GM23338 (cell line): ENCODE data around the gene RPL13. TPM values are rescaled to one million over a fixed set of nuclear protein-coding genes. Genes with fewer than 3 reads are reported as not detected.

Source experiments
- ATAC-seq: fragments of 200-7000 bp; cut with Tn5 transposase; 3 replicates; pipeline ENCODE4 v1.9.1; 2020
- DNase-seq: peaks from one replicate; pipeline ENCODE4 v3.0.0-alpha.2; 2015; ENCODE audit warnings: low spot score
- H2AFZ ChIP-seq: fragments of 200-600 bp; sonication (generic); 2 replicates; pipeline ENCODE4 v1.8.0; 2016; ENCODE audit warnings: antibody characterized with exemption, mild to moderate bottlenecking, moderate library complexity
- H3F3A ChIP-seq: fragments of 200-600 bp; sonication (generic); replicated peaks from 2 replicates; pipeline ENCODE4 v1.8.0; 2017; ENCODE audit warnings: antibody characterized with exemption, mixed run types, low read depth
- H3K27ac ChIP-seq: fragments of 200-600 bp; sonication (generic); 2 replicates; pipeline ENCODE4 v1.6.1; 2016; ENCODE audit warnings: low read depth
- H3K27me3 ChIP-seq: fragments of 200-600 bp; sonication (generic); 2 replicates; pipeline ENCODE4 v1.8.0; 2016; ENCODE audit warnings: mild to moderate bottlenecking, mixed run types, moderate library complexity; ENCODE audit not compliant: insufficient read depth
- H3K36me3 ChIP-seq: fragments of 200-600 bp; sonication (generic); 2 replicates; pipeline ENCODE4 v1.8.0; 2016; ENCODE audit warnings: mild to moderate bottlenecking; ENCODE audit not compliant: insufficient read depth
- H3K4me1 ChIP-seq: fragments of 200-600 bp; sonication (generic); 2 replicates; pipeline ENCODE4 v1.8.0; 2016; ENCODE audit warnings: mild to moderate bottlenecking, moderate library complexity; ENCODE audit not compliant: insufficient read depth
- H3K4me2 ChIP-seq: fragments of 200-600 bp; sonication (generic); 2 replicates; pipeline ENCODE4 v1.7.1; 2017; ENCODE audit warnings: mixed run types
- H3K4me3 ChIP-seq: fragments of 200-600 bp; sonication (generic); 2 replicates; pipeline ENCODE4 v1.6.1; 2016; ENCODE audit warnings: mixed run types
- H3K79me2 ChIP-seq: fragments of 200-600 bp; sonication (generic); replicated peaks from 2 replicates; pipeline ENCODE4 v1.8.0; 2017; ENCODE audit warnings: mild to moderate bottlenecking; ENCODE audit not compliant: insufficient read depth
- H3K9me2 ChIP-seq: fragments of 200-600 bp; sonication (generic); 2 replicates; pipeline ENCODE4 v1.8.0; 2017; ENCODE audit not compliant: insufficient read depth
- H4K20me1 ChIP-seq: fragments of 200-600 bp; sonication (generic); replicated peaks from 2 replicates; pipeline ENCODE4 v1.8.0; 2017; ENCODE audit warnings: mild to moderate bottlenecking; ENCODE audit not compliant: insufficient read depth
- H3K27ac Mint-ChIP-seq: 2 replicates; pipeline ENCODE4 v1.8.0; 2020; ENCODE audit warnings: inconsistent platforms, mild to moderate bottlenecking, moderate library complexity, mixed read lengths
- H3K27me3 Mint-ChIP-seq: 3 replicates; pipeline ENCODE4 v1.8.0; 2022; ENCODE audit warnings: low read depth, mild to moderate bottlenecking, moderate library complexity, mixed read lengths, inconsistent platforms; ENCODE audit not compliant: insufficient read depth, poor library complexity
- H3K36me3 Mint-ChIP-seq: 3 replicates; pipeline ENCODE4 v1.8.0; 2021; ENCODE audit warnings: low read depth, mild to moderate bottlenecking, inconsistent platforms, moderate library complexity, mixed read lengths
- H3K4me1 Mint-ChIP-seq: 3 replicates; pipeline ENCODE4 v1.8.0; 2020; ENCODE audit warnings: mild to moderate bottlenecking, inconsistent platforms, mixed read lengths
- H3K4me3 Mint-ChIP-seq: 3 replicates; pipeline ENCODE4 v1.8.0; 2021; ENCODE audit warnings: moderate library complexity, mild to moderate bottlenecking, inconsistent platforms, mixed read lengths
- H3K9me3 Mint-ChIP-seq: 3 replicates; pipeline ENCODE4 v1.8.0; 2020; ENCODE audit warnings: moderate library complexity, mild to moderate bottlenecking, inconsistent platforms, mixed read lengths
- EZH2 ChIP-seq: fragments of 200-600 bp; sonication (generic); IDR thresholded peaks from one replicate; pipeline ENCODE4 v1.8.0; 2017; ENCODE audit warnings: antibody characterized with exemption, mild to moderate bottlenecking, low read depth; ENCODE audit not compliant: unreplicated experiment
- ZNF114 ChIP-seq: fragments of 250-450 bp; sonication (Bioruptor Pico); IDR thresholded peaks from 2 replicates; pipeline ENCODE4 v1.5.0; 2020; ENCODE audit warnings: mild to moderate bottlenecking, moderate library complexity
- polyA plus RNA-seq: library from polyadenylated mRNA; unstranded; fragments of >200 nt; fragmentation: Nextera tagmentation; extraction: Ambion mirVana; gene quantifications from 2 replicates; pipeline ENCODE4 v1.2.1, GENCODE V29; 2016
- total RNA-seq: library from RNA; depleted of rRNA; stranded (reverse); fragments of >200 nt; shearing (Covaris generic); gene quantifications from 2 replicates; pipeline ENCODE4 v1.2.3, GENCODE V29; 2014
- TF ChIP-seq, protein P1 (sequence below): IDR thresholded peaks from one replicate; pipeline ENCODE4 v1.6.1; 2018; ENCODE audit warnings: antibody characterized with exemption; ENCODE audit not compliant: unreplicated experiment

Gene RPL13
- total and polyA plus RNA-seq, 2 experiments from 2014 or later = 3,489 to 3,617 TPM

DNA sequence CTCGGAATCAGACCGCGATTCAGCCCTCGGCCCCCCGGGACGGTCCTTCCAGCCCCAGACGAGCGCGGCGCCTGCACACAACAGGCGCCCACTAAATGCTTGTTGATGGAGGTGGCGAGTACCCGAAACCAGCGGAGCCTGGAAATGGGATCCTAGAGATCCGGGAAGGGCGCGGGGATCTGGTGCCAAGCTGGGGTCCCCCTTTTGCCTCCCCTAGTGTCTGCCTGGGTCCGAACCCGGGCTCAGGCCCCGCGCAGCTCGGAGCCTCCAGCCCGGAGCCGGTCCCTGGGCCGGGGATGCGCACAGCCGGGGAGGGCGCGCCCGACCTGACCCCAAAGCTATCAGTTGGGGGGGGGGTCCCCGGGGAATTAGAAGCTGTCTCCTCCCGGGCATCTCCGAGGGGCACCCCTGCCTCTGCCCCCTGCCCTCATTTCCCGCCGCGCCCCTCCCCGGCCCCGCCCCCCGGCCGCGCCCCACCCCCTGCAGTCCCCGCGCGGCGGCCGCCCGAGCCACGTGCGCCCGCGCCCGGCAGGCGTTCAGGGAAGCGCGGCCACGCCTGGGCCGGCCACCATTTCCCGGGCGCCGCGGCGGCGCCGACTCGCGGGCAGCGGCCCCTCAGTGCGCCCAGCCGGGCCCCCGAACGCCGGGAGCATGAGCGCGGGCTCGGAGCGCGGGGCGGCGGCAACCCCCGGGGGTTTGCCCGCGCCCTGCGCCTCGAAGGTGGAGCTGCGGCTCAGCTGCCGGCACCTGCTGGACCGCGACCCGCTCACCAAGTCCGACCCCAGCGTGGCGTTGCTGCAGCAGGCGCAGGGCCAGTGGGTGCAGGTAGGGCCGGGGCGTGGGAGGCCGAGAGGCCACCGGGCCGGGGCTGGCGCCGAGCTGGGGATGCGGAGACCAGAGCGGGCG lies 15.0 kb downstream of the RPL13 start, which contains the start of gene CPNE7:
Gene CPNE7, plus strand, starts transcription at position 512 of the 906 bp plus-strand sequence. Its CDS starts 140 bp downstream, at position 652.
- ATAC-seq = peak; percentile 18
- Histone ChIP-seq H2AFZ (peak within 1 kb of the TSS; percentile 93), H3F3A (peaks cover 3% of the 10 kb centered on the region; the same call in 1 of the 2 replicates), H3K4me1 (peaks cover 5% of the 10 kb centered on the region; the same call in 1 of the 2 replicates), H3K9me2 (no peaks in the 10 kb centered on the region), H3K27me3 (peaks cover 24% of the 10 kb centered on the region), H3K27ac (no peak within 1 kb of the TSS), H3K4me3 (peak within 1 kb of the TSS; percentile 78), H4K20me1 (no peaks in the 10 kb centered on the region), H3K79me2 (no peaks in the 10 kb centered on the region), H3K36me3 (no peaks in the 10 kb centered on the region), H3K4me2 (peak within 1 kb of the TSS; percentile 91)
- peaks cover 21% of the 10 kb centered on the region for H3K27me3 Mint-ChIP-seq
- peak within 1 kb of the TSS; percentile 75 for H3K4me3 Mint-ChIP-seq
- no peak within 1 kb of the TSS for H3K27ac Mint-ChIP-seq
- H3K9me3 Mint-ChIP-seq = no peaks in the 10 kb centered on the region
- peaks cover 8% of the 10 kb centered on the region for H3K36me3 Mint-ChIP-seq
- H3K4me1 Mint-ChIP-seq = peaks cover 3% of the 10 kb centered on the region
- TF ChIP-seq, protein P1, sequence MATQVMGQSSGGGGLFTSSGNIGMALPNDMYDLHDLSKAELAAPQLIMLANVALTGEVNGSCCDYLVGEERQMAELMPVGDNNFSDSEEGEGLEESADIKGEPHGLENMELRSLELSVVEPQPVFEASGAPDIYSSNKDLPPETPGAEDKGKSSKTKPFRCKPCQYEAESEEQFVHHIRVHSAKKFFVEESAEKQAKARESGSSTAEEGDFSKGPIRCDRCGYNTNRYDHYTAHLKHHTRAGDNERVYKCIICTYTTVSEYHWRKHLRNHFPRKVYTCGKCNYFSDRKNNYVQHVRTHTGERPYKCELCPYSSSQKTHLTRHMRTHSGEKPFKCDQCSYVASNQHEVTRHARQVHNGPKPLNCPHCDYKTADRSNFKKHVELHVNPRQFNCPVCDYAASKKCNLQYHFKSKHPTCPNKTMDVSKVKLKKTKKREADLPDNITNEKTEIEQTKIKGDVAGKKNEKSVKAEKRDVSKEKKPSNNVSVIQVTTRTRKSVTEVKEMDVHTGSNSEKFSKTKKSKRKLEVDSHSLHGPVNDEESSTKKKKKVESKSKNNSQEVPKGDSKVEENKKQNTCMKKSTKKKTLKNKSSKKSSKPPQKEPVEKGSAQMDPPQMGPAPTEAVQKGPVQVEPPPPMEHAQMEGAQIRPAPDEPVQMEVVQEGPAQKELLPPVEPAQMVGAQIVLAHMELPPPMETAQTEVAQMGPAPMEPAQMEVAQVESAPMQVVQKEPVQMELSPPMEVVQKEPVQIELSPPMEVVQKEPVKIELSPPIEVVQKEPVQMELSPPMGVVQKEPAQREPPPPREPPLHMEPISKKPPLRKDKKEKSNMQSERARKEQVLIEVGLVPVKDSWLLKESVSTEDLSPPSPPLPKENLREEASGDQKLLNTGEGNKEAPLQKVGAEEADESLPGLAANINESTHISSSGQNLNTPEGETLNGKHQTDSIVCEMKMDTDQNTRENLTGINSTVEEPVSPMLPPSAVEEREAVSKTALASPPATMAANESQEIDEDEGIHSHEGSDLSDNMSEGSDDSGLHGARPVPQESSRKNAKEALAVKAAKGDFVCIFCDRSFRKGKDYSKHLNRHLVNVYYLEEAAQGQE = no peak
- peak; percentile 63 for TF ChIP-seq EZH2
- DNase-seq = peak; percentile 49

DNA sequence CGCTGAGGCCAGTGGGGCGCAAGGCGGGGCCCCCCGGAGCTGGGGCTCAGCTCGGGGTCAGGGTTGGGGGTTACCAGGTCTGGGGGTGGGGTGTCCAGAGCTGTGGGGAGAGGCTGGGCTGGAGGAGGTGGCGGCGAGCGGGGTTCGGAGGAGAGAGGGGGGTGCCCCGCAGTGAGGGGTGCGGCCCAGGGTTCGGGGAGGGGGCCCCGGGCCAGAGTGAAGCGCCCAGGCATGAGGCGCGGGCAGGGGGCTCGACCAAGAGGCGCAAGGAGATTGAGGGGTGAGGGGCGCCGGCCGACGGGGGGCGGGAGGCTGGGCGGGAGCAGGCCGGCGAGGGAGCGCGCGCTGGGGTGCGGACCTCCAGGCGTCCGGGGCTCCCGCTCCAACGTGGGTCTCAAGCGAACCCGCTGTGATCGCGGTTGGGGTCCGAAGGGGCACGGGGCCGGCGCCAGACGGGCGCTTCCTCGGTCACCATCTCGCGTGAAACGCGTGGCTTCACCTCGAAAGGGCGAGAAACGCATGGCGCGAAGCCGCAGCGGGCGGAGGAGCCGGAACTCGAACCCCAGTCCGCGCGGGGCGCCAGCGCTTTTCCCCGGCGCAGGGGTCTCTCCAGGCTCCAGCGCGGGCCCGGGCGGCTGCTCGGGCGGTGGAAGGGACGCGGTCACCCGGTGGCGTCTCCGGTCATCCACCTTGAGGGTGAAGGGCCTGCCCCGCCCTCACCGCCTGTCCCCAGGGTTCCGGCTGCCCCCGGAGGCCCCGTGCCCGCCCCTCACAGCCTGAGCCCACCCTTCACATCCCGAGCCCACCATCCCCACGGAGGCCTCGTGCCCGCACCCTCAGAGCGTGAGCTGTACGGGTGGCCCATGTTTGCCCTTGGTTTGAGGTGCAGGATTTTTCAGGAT lies 15.9 kb downstream of the RPL13 start:
- Histone ChIP-seq H3K27ac (no peak overlapping the region), H3F3A (peaks cover 8% of the 10 kb centered on the region; the same call in 1 of the 2 replicates), H3K27me3 (peaks cover 24% of the 10 kb centered on the region)

More for the DNA sequence above, 15.9 kb downstream of the RPL13 start:
- Histone ChIP-seq H3K4me1 (peaks cover 5% of the 10 kb centered on the region; the same call in 1 of the 2 replicates), H3K36me3 (no peaks in the 10 kb centered on the region), H4K20me1 (no peaks in the 10 kb centered on the region), H3K9me2 (no peaks in the 10 kb centered on the region), H3K4me3 (peak overlapping the region; percentile 75), H2AFZ (peak overlapping the region; percentile 81), H3K79me2 (no peaks in the 10 kb centered on the region), H3K4me2 (peak overlapping the region; percentile 89)
- Mint-ChIP-seq H3K9me3 (no peaks in the 10 kb centered on the region), H3K36me3 (peaks cover 8% of the 10 kb centered on the region), H3K4me3 (peak overlapping the region; percentile 45; the same call in 2 of the 3 replicates), H3K4me1 (peaks cover 3% of the 10 kb centered on the region), H3K27me3 (peaks cover 21% of the 10 kb centered on the region), H3K27ac (no peak overlapping the region)
- peak; percentile 11 for ATAC-seq
- DNase-seq = peak; percentile 54
- peak; percentile 10 for TF ChIP-seq EZH2
- no peak for TF ChIP-seq ZNF114 (CRISPR knock-in tag)
